ENCODE results near the gene CTRB2.
"Not testable (repeated sequence)": the region's sequence is repeated elsewhere in the genome, so short reads cannot be mapped to it uniquely, and the experiment has no call there.

Gene CTRB2

DNA sequence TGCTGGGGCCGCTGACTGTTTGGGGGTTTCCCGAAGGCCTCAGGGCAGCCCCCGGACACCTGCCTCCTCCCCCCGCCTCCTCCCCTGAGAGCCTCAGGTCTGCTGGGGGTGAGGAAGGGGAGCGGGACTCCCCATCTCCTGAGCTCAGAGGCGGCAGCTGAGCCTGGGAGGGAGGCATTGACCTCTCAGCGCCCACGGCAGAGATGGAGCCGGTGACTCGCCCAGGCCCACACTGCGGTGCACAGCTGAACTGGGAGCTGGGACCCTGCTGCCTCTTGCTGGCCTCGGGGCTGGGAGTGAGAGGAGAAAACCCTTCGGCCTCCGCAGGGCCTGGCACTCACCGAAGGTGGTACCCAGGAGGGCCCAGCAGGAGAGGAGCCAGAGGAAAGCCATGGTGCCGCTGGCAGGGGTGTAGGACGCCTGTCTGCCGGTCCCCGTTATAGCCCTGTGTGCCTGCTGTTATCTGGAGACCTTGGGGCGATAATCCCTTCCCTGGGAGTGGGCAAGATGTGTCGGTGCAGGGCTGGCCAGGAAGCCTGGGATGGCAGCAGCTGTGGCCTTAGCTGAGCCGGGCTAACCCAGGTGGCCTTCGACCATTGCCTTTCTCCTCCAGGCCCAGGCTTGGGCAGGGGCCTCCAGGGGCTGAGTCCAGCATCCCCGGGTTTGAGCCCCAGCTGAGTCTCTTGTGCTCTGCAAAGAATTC lies at the start of gene CTRB2:
CTRB2 (minus strand) TSS at position 413 of the 703 bp plus-strand sequence; CDS start at position 393, 20 bp downstream.
- DNase-seq = no peak

DNA sequence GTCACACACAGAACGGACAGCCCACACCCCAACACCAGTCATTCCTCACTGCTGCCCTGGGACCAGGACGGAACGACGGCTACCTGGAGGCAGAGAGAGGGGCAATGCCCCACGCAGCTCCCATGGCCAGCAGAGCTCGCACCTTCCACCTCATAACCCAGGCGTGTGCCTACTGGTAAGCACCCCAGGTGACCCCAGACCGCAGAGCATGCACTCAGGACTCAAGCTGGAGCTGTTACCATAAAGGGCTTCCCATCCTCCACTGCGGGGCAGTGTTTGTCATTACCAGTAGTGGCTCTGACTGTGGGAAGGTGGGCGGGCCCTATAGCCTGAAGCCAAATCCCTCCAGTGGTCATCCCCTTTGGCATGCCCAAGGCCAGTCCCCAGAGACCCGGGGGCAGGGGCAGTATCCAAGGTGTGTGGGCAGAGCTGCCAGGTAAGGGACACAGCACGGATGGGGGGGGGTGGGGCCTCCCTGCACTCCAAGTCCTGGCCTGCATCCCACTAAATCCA lies 49.2 kb upstream of the CTRB2 start:
- DNase-seq = no peak

DNA sequence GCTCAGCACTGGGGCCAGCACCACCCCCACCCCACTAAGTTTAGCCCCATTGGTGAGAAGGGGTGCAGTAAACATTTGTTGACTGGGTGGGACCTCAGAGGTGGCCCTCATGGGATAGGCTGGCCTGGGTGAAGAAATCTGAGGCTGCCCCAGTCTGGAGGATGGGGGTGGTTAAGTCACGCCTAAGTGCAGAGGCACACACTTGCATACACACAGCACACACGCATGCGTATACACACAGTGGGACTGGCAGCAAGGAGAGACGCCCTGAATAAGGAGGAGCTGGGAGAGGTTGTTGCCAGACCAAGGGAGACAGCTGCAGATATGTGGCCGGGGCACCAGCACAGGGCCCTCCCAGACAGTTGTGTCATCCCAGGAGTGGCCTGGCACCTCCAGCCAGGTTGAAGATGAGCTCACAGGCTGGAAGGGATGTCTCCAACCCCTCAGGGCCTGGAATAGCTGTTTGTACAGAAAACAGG lies 47.4 kb upstream of the CTRB2 start:
- DNase-seq = no peak

DNA sequence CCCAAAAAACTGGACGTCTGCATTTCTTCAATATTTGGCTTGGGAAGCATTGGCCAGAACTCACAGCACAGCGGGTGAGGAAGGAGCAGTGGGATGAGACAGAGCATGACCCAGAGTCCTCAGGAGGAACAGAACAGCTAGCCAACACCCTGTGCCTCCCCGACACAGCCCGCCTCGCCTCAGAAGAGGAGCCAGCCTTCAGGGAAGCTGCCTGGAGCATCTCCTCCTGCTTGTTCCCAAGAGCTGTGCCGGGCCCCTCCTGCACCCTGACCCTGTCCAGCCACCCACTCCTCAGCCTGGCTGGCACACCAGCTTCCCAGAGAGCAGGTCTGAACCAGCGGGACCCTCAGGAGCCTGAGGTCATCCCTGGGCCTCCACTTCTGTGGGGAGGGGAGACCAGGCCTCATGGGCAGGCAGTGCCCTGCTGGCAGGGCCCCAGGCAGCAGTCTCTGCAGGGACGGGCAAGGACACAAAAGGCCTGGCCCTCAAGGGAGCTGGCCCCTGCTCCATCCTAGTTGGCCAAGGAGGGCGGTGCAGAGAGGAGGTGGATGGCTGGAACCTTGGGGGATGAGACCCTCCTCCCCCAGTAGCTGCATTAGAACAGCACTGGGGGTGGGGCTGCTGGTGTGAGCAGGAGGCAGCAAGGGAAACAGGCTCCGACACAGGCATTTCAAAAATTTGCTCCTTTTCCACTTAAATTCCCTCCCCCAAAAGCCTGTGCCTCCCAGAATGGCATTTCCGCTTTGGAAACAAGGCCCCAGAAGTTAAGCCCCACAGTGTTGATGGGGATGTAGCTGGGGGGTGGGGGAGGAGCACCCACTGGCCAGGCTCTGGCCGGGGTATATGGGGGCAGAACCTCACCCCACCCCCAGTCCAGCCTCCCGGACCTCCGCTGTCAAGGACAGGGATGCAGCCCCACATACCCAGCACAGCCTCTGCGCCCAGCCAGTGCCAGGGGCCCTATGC lies 46.3 kb upstream of the CTRB2 start:
- DNase-seq = no peak

DNA sequence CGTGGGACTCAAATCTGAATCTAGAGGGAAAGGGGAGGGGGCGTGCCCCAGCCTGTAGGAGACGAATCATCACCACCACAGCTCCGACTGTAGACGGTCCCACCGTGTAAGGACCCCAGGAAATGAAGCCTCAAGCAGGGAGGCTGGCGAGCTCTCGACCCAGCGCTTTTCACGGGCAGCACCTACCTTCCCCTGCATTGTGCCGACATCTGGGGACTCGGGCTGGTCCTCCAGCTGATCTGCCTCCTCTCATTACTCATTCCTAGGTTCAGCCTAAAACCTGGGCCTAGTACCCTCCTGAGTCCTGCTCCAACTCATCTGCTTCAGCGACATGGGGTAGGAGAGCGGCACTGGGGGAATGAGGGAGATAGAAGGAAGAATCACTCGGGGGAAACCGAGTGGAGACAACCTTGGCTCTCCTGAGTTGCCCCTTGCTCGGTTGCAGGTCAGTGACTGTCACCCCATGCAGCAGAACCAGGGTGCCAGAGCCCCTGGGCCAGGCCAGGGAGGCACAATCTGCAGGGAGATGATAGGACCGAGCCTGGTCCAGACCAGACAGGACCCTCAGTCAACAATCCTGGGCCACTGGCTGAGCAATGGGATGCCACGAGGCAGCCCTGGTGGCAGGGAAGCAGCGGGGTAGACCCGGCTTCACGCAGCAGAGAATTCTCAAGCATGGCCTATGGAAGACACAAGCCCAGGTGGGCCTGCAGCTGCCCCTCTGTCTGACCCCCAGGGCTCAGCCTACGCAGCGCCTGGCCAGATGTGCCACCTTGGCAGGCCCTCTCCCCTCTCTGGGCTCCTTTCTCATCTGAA lies 45.3 kb upstream of the CTRB2 start:
- no peak for DNase-seq

DNA sequence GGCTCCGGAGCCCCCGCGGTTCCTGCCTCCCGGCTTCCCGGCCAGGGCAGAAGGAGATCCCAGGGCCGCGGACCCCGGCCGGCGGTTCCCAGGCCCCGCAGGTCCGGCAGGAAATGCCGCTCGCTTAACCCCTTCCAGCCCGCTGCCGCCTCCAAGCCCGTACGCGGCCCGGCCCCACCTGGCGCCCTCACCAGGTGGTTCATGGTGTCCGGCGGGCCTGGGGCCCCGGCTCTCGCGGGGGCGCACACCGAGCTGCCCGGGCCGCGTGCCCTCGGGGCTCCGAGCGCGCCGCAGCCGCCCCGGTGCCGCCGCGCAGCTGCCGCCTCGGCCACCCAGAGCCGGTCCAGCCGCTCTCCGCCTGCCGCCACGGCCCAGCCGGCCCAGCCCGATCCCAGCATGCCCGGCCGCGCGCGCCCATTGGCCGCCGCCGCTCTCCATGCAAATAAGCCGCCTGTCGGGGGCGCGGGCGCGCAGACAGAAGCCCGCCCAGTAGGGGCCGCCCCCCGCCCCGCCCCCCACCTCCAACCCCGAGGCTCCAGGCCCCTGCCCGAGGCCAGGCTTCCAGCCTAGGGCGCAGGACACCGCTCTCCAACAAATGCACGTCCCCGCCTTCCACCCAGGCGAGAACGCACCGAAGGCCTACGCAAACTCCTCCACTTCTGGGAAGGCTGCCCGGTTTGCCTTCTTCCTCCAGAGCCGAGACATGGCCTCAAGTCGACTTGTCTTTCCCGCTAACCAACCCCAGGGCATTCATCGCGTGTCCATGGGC lies 44.5 kb upstream of the CTRB2 start, which contains the start of gene BCAR1:
BCAR1 (minus strand) TSS at position 345 of the 769 bp plus-strand sequence; CDS start at position 203, 142 bp downstream.
- no peak for DNase-seq

DNA sequence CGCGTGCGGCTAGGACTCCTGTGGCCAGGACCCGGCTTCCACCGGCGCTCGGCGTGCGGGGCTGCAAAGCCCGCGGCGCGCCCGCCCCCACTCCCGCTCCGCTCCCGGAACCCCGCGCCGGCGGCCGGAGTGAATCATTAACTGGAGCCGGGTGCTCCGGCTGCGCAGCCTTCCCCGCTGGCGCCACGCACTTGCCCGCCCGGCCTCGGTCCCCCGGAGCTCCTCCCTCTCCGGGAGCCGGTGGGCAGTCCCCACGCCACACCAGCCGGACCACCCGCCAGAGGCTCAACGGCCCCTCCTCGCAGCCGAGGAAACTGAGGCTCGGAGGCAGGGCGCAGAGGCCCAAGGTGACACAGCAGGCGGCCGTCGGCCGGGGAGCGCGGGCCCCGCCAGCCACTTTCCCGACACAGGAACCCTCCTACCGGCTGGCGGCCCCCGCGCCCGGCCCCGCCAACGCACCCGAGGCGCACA lies 43.9 kb upstream of the CTRB2 start:
- DNase-seq = no peak

DNA sequence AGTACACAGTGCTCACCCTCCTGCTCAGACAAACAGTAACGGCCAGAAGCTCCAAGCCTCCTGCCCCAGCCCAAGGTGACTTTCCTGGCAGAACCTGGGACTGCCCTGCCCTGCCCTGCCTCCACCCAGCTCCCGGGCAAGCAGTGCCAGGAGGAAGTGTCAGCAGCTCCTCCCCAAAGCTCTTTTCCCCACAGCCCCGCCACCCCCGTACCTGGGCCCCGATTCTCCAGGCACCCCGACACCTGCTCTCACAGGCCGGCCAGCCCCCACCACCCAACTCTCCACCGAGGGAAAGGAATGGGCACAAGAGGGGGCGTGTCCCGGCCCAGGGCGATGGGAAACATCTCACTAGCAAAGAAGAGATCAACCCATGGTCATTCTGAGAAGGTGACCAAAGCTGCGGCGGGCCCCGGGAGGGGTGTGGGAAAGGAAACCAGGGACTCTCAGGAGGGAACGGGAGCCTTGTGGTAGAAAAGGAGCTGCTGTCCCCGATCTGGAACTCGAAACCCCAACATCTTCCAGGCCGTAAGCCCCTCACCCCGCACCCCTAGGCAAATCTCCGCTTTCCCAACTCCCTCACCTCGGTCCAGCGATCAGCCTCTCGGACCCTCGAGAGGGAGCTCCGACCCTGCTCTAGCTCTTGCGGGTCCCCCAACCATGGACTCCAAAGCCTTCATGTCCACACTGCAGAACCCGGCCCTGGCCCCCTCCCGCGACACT lies 43.3 kb upstream of the CTRB2 start:
- no peak for DNase-seq

DNA sequence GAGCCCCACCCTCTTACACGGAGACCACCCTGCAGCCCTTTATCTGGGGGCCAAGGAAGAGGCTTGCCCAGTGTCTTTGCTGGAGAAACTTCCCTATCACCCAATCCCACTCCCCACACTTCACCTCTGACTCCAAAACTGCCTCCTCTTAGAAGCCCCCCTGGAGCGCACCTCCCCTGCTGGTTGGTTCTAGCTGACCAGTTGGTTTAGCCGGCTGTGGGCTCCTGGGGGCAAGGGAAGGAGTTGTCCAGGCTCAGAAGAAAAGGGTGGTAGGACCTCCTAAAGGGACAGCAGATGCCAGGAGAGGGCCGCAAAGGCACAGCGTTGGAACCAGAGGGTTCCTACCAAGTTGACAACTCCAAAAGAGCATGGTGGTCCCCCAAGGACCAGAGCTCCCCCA lies 42.5 kb upstream of the CTRB2 start:
- no peak for DNase-seq

DNA sequence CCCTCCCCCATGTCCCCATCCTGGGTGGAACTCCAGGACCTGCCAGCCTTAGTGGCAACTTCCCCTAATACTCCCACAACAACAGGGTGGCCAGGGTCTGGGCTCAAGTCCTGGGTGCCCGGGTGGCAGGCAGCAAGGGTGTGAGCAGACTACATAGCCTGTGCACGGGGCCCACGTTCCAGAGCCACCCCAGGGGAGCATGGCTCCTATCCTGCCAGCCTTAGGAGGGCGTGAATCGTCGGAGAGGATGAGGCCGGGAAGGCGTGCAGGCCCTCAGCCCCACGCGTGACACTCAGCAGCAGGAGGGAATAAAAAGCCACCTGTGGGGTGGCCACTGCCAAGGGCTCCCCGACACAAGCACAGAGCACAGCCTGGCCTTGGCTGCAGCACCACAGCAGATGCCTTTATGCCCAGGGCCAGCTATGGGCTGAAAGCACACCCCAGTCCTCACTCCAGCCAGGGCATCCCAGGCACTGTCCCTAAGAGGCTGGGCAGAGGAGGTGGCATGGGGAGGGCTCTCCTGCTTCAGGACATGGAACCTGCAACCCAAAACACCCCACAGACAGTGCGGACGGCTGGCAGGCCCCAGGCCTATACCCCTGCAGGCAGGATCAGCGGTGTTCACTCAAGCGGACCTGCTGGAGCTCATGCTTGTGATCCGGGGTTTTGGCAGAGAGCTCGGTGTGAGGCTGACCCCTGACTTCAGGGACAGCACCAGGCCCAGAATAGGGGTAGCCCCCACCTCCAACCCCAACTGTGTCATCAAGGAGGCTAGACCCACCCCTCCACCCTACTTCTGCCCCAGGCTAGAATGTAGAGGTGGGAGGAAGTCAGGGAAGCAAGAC lies 41.8 kb upstream of the CTRB2 start:
- no peak for DNase-seq

DNA sequence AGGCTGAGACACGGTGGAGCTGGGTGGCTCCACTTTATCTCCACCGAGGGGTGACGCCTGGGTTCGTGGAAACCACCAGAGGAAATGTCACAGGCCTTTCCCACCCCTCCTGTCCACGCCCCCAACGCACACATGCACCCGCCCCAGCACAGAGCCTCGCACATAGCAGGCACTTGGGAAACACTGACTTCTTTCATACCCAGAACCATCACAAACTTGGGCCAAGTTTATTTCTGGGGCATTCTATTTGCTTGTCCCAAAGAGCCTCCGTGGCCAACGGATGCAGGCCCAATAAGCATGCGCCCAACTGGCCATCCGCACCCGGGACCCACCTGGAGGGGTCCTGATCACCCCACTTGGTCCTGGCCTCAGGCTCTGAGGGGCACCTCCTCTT lies 41.2 kb upstream of the CTRB2 start:
- no peak for DNase-seq

DNA sequence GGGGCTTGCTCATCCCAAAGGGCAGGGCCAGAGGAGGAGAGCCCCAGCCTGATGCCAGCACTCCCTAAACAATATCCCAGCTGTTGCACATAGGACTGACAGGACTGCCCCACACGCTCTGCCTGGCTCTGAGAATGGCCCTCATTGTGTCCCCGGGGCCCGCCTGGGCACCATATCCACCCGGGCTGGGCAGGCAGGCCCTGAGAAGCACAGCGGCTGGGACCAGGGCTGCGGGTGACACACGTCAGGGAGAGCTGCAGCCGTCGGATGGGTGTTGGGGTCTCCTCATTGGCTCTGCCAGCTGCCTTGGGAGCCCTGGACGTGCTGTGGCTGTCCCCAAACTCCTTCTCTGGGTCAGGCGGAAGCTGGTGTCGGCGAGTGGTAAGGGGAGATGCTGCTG lies 40.3 kb upstream of the CTRB2 start:
- no peak for DNase-seq

DNA sequence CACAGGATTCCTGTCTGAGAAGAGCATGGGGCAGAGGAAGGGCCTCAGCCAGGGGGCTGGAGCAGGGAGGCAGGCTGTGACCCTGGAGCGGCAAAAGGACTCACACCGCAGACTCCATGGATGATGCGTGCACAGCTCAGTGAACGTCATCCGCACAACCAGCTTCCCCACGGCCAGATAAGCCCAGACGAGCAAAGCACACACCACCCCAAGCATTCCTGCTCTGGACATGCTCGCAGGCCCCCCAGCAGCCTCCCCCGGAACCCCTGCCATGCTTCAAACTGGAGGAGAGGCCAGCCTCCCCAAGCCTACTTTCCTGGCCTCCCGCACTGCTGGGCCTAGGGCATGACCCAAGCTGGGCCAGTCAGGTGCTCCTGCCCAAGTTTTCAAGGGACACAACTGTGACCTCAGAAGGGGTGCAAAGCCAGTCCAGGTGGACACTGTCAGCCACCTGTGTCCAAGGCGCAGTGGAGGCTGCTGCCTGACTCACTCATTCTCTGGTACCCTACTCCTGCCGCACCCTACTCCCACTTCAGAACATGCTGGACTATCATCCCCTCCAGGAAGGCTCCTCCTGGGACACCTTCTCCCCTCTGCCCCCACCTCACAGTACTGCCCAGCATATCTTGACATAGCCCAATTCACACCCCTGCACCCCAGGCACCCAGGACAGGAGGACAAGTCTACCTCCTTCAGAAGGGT lies 39.7 kb upstream of the CTRB2 start:
- DNase-seq = no peak

DNA sequence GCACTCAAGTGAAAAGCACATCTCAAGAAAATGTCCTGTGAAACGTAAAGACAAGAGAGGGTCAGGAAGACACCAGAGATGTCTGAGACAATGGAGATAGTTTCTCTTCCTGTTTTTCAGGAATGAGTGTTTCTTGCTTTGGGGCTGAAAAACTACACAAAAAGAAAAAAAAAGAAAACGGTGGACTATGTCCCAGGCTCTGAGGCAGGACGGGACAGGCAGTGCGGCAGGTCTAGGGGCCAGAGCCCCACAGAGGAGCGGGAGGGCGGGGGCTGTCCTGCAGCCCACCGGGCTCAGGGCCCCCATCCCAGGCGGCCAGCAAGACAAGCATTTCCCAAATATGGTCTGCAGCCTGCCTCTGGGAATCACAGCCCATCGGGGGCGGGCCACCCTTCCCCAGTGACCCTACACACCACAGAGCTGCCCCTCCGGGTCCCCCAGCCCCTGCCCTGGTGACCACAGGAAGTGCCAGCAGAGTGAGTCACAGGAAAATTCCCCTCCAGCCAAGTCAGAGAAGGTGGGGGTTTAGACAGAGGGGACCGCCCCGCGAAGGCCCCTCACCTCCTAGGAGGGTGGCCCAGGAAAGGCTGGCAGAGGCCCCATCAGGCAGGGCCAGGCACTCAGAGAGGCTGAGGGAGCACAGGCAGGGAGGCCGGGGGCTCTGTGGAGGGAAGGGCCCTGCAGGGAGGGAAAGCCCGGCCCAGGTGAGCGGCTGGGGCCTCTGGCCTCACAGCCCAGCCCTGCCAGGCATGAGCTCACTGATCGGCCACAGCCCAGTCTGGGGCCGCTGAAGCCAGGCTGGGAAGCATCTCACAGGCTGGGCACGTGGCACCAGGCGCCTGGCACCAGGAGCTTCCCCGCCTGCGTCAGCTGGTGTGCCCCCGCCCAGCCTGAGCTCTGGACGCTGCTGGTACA lies 38.1 kb upstream of the CTRB2 start:
- DNase-seq = no peak

DNA sequence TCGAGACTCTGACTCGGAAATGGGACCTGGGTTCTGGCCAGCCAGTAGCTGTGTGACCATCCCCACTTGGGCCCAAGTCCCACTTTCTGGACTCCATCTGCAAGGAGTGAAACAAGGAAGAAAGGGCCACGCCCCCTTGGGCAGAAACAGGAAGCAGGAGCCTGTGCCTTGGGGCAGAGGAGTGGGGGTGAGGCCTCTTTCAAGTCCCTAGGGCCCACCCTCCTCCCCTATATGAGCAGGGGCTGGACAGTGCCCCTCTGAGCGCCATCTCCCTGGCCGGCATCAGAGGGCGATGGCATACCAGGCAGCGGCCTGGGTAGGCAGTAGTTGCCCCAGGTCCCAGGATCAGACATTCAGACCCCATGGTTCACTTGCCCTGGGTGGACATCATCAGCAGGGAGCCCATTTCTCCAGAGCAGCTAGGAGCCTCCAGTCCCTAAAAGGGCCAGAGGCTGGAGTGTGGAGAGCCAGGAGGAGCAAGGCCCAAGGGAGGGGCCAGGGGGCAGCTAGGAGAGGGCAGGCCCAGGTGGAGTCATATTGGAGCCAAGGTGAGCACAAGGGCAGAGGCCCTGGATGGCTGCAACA lies 37.4 kb upstream of the CTRB2 start:
- no peak for DNase-seq

DNA sequence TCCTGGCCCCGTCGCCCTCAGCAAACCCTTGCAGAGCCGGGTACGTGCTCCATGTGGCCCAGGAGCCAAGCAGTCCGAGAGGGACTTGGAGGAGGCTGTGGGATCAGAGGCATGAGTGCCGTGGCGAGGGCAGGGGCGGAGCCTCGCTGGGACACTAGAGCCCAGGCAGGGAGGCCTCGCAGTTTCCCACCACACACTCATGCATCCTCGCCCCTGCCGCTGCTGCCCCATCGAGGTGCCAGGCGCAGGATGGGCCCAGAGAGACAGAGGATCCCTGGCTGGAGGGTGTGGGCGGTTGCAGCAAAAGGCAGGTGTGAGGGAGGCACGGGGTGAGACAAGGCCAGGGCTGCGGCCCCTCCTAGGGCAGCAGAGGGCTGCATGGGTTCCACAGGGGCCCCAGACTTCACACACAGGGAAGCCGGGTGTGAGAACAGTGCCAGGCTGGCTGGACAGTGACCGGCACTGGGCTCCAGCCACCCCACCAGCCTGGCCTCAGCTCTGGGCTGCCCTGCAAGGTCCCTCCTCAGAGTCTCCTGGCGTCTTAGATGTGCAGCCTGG lies 36.8 kb upstream of the CTRB2 start:
- DNase-seq = no peak

DNA sequence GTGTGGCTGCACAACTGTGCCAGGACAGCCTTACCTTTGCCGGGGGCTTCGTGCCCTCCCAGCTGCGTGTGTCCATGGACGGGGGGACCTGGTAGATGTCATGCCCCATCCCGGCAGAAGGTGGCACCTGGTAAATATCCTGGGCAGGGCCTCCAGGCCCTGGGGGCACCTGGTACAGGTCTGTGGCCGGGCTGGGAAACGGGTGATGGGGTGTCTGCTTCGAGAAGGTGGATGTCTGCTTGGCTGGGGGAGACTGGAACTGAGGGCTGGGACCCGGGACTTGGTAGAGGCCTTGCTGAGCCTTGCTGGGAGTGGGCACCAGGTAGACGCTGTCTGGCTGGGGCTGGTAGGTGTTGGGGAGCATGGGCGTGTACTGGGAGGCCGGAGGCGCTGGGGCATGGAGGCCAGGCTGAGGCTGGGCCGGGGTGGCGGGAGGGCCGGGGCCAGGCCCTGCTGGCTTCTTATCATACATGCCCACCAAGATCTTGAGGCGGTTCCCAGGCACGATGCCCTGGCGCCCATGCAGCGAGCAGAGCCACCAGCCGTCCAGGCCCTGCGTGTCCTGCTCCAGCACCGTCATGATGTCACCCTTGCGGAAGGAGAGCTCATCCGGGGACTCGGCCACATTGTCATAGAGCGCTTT lies 35.6 kb upstream of the CTRB2 start:
- DNase-seq = not testable (repeated sequence)

Data from NCI-H1694 (cell line).